ENCODE data around the gene MRPS9.

The MRPS9 gene

GRCh38 chr2:105102001-105102400 is 64.1 kb downstream of the MRPS9 start:
- no peak overlapping the region for H3K9ac ChIP-seq (ENCODE audit: low read depth, low read length)
- no peak for DNase-seq

GRCh38 chr2:105102963-105103421 is 65.1 kb downstream of the MRPS9 start:
- H3K36me3 ChIP-seq (ENCODE audit: insufficient read depth, low read length): peaks cover 32% of the 10 kb centered on the region; the same call in 1 of the 2 replicates
- no peak overlapping the region for H3K9ac ChIP-seq (ENCODE audit: low read depth, low read length)
- no peaks in the 10 kb centered on the region for H3K9me3 ChIP-seq (ENCODE audit: insufficient read depth, low read length, severe bottlenecking)
- H3K4me3 ChIP-seq (ENCODE audit: low read depth in 1 of 2, low read length in 2 of 2): no peak overlapping the region
- ATAC-seq (ENCODE audit: insufficient read depth, low read depth) (no peak), DNase-seq (no peak)
- no peak overlapping the region for H2AFZ ChIP-seq (ENCODE audit: low read depth, low read length)
- no peaks in the 10 kb centered on the region for H4K20me1 ChIP-seq (ENCODE audit: insufficient read depth, low read length)
- no peaks in the 10 kb centered on the region for H3K27me3 ChIP-seq (ENCODE audit: insufficient read depth, low read length, poor library complexity)
- no peaks in the 10 kb centered on the region for H3K79me2 ChIP-seq (ENCODE audit: insufficient read depth, low read length)
- no peak overlapping the region for H3K4me2 ChIP-seq (ENCODE audit: insufficient read depth, low read length)
- TF ChIP-seq EZH2 (IDR thresholded peaks at IDR 0.05; ENCODE audit: borderline replicate concordance, low read depth, low read length, severe bottlenecking): no peak
- TF ChIP-seq, protein P1, sequence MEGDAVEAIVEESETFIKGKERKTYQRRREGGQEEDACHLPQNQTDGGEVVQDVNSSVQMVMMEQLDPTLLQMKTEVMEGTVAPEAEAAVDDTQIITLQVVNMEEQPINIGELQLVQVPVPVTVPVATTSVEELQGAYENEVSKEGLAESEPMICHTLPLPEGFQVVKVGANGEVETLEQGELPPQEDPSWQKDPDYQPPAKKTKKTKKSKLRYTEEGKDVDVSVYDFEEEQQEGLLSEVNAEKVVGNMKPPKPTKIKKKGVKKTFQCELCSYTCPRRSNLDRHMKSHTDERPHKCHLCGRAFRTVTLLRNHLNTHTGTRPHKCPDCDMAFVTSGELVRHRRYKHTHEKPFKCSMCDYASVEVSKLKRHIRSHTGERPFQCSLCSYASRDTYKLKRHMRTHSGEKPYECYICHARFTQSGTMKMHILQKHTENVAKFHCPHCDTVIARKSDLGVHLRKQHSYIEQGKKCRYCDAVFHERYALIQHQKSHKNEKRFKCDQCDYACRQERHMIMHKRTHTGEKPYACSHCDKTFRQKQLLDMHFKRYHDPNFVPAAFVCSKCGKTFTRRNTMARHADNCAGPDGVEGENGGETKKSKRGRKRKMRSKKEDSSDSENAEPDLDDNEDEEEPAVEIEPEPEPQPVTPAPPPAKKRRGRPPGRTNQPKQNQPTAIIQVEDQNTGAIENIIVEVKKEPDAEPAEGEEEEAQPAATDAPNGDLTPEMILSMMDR (IDR thresholded peaks at IDR 0.05; ENCODE audit: borderline replicate concordance, extremely low read depth, low read length, poor library complexity, severe bottlenecking): no peak
- H3K27ac ChIP-seq (ENCODE audit: low read length): no peak overlapping the region
- H3K4me1 ChIP-seq (ENCODE audit: insufficient read depth, low read length): no peaks in the 10 kb centered on the region

More at GRCh38 chr2:105102001-105102400, 64.1 kb downstream of the MRPS9 start:
- H3K27me3 ChIP-seq (ENCODE audit: insufficient read depth, low read length, poor library complexity): no peaks in the 10 kb centered on the region
- no peak overlapping the region for H3K4me3 ChIP-seq (ENCODE audit: low read depth in 1 of 2, low read length in 2 of 2)
- peaks cover 37% of the 10 kb centered on the region; the same call in 1 of the 2 replicates for H3K36me3 ChIP-seq (ENCODE audit: insufficient read depth, low read length)
- H3K27ac ChIP-seq (ENCODE audit: low read length): no peak overlapping the region
- TF ChIP-seq, protein P1 (IDR thresholded peaks at IDR 0.05; ENCODE audit: borderline replicate concordance, extremely low read depth, low read length, poor library complexity, severe bottlenecking): no peak
- no peak for TF ChIP-seq EZH2 (IDR thresholded peaks at IDR 0.05; ENCODE audit: borderline replicate concordance, low read depth, low read length, severe bottlenecking)
- H4K20me1 ChIP-seq (ENCODE audit: insufficient read depth, low read length): no peaks in the 10 kb centered on the region
- no peak for ATAC-seq (ENCODE audit: insufficient read depth, low read depth)
- H2AFZ ChIP-seq (ENCODE audit: low read depth, low read length): no peak overlapping the region
- no peaks in the 10 kb centered on the region for H3K9me3 ChIP-seq (ENCODE audit: insufficient read depth, low read length, severe bottlenecking)
- H3K79me2 ChIP-seq (ENCODE audit: insufficient read depth, low read length): no peaks in the 10 kb centered on the region
- no peaks in the 10 kb centered on the region for H3K4me1 ChIP-seq (ENCODE audit: insufficient read depth, low read length)
- no peak overlapping the region for H3K4me2 ChIP-seq (ENCODE audit: insufficient read depth, low read length)

- no peaks in the 10 kb centered on the region for H3K79me2 ChIP-seq (ENCODE audit: insufficient read depth, low read length)
- H4K20me1 ChIP-seq (ENCODE audit: insufficient read depth, low read length): no peaks in the 10 kb centered on the region
- H3K36me3 ChIP-seq (ENCODE audit: insufficient read depth, low read length): peaks cover 27% of the 10 kb centered on the region; the same call in 1 of the 2 replicates
- TF ChIP-seq, protein P1 (IDR thresholded peaks at IDR 0.05; ENCODE audit: borderline replicate concordance, extremely low read depth, low read length, poor library complexity, severe bottlenecking): no peak
- TF ChIP-seq EZH2 (IDR thresholded peaks at IDR 0.05; ENCODE audit: borderline replicate concordance, low read depth, low read length, severe bottlenecking): no peak
- DNase-seq (no peak), ATAC-seq (ENCODE audit: insufficient read depth, low read depth) (no peak)
- H3K4me2 ChIP-seq (ENCODE audit: insufficient read depth, low read length): no peak overlapping the region
- no peaks in the 10 kb centered on the region for H3K4me1 ChIP-seq (ENCODE audit: insufficient read depth, low read length)
- H2AFZ ChIP-seq (ENCODE audit: low read depth, low read length): no peak overlapping the region
- no peak overlapping the region for H3K9ac ChIP-seq (ENCODE audit: low read depth, low read length)
- H3K9me3 ChIP-seq (ENCODE audit: insufficient read depth, low read length, severe bottlenecking): no peaks in the 10 kb centered on the region
- no peak overlapping the region for H3K27ac ChIP-seq (ENCODE audit: low read length)
- H3K4me3 ChIP-seq (ENCODE audit: low read depth in 1 of 2, low read length in 2 of 2): no peak overlapping the region
- H3K27me3 ChIP-seq (ENCODE audit: insufficient read depth, low read length, poor library complexity): no peaks in the 10 kb centered on the region
Measured at GRCh38 chr2:105103481-105103880, 65.6 kb downstream of the MRPS9 start.

Measured in DND-41 (cell line).